Cardiac septum (tissue), 1 donor: ENCODE measurements around the gene AP3S2. TPM values are rescaled to one million over a fixed set of nuclear protein-coding genes. Genes with fewer than 3 reads are reported as not detected.
"Not testable (repeated sequence)": the region's sequence is repeated elsewhere in the genome, so short reads cannot be mapped to it uniquely, and the experiment has no call there.

Experiments used
- DNase-seq: peaks from one replicate; pipeline ENCODE4 v3.0.0-alpha.2; 2020; ENCODE audit warnings: low spot score
- intact Hi-C: fragments of 100-400 bp; cut with DNase I; formaldehyde crosslinking; loops from one replicate; pipeline ENCODE4 v1.14.0; 2022
- long read RNA-seq: library from polyadenylated mRNA; unstranded; transcript quantifications from one replicate; pipeline ENCODE4 v2.0.0, GENCODE V29; 2021
- total RNA-seq: library from RNA; stranded (reverse); fragmentation: NEBNext Ultra II Directional; extraction: Animal tissue kit (Norgen Biotek cat#: 25700); gene quantifications from one replicate; pipeline ENCODE4 v1.2.1, GENCODE V29; 2021
- donor health status: DM: no; HTN: no; CAD: no.

AP3S2 gene
- total RNA-seq = 33.6 TPM
- long read RNA-seq, full-length matches to known transcripts = 78 of 86 reads
- long read RNA-seq, partial matches to known transcripts = 1 of 86 reads
- long read RNA-seq, other reads (novel, unspliced or antisense) = 7 of 86 reads

DNA sequence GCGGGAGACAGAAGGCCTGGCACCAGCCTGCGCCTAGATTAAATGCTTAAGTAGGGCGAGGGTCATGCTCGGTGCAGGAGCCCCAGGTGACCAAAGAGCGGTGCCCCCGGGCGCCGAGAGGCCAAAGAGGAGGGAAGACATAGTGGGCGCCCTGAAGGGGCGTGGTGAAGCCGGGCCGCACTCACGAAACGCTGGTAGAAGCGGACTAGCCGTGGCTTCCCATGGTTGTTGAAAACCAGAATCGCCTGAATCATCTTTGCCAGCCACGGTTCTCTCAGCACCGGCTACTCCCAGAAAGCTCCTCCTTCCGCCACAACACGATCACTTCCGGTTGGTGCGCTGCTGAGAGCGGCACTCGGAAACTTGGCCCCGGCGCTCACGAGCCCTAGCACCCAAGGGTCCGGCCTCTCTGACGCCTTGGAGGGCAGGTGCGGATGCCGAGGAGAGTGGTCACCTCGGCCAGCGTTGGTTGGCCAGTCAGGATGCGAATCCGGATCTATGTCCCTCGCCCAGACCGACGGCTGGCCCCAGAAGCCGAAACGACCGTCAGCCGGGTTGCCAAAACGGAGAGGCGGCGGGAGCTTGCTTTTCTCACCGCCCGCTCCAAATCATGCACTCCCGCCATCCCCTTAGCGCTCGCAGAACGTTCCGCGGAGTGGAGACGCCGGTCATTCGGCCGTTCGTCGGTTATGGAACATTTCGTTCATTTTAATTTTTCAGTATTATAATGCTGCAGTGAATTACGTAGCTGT lies at the start of gene AP3S2:
TSS of gene AP3S2 (minus strand) at position 299 of the 752 bp plus-strand sequence. CDS start at position 254, 45 bp downstream.
- intact Hi-C loops = loop anchor here (10.0 kb wide), 1 partner anchor 331 kb away; no protein-coding TSS in a partner anchor
- DNase-seq = peak; percentile 95

DNA sequence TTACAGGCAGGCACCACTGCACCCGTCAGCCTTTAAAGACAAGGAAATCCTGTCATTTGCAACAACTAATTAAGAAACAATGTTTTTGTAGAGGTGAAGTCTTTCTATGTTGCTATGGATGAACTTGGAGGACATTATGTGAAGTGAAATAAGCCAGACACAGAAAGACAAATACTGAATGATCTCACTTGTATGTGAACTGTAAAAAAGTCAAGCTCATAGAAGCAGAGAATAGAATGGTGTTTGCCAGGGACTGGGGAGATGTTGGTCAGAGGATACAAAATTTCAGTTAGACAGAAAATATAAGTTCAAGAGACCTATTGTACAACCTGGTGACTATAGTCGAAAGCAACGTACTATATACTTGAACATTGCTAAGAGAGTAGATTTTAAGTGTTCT lies 46.1 kb upstream of the AP3S2 start:
- DNase-seq = no peak
- intact Hi-C loops = no loop called here

DNA sequence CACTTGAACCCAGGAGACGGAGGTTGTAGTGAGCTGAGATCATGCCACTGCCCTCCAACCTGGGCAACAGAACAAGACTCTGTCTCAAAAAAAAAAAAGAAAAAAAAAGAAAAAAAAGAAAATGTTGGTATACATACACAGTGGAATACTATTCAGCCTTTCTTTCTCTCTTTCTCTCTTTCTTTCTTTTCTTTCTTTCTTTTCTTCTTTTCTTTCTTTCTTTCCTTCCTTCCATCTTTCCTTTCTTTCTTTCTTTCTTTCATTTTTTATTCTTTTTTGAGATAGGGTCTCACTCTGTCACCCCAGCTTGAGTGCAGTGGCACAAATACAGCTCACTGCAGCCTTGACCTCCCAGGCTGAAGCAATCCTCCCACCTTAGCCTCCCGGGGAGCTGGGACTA lies 45.6 kb upstream of the AP3S2 start:
- intact Hi-C loops, DNase-seq: not testable (repeated sequence)

DNA sequence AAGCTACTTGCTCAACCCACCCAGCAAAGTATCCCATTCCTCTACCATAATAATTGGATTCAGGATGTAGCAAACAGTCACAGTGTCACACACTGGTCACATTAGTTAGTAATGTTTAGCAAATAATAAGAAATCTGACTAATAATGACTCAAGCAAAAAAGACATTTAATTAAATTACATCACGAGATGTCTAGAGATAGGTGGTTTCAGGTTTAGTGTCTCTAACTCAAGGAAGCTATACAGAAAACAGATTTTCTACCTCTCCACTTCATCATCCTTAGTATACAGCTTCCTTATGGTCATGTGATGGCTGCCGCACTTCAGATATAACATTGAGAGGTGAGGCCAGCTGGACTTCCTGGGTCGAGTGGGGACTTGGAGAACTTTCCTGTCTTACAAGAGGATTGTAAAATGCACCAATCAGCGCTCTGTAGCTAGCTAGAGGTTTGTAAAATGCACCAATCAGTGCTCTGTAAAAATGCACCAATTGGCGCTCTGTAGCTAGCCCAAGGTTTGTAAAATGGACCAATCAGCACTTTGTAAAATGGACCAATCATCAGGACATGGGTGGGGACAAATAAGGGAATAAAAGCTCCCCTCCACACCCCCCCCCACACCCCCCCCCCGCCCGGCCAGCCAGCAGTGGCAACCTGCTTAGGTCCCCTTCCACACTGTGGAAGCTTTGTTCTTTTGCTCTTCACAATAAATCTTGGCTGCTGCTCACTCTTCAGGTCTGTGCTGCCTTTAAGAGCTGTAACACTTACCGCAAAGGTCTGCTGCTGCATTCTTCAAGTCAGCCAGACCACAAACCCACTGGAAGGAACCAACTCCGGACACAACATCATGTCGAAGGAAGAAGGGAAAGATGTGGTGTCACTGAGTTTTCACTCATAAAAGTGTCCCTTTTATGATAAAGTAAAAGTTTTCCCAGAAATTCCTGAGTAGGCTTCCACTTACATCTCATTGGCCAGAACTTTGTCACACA lies 43.9 kb upstream of the AP3S2 start:
- intact Hi-C loops = no loop called here
- no peak for DNase-seq

DNA sequence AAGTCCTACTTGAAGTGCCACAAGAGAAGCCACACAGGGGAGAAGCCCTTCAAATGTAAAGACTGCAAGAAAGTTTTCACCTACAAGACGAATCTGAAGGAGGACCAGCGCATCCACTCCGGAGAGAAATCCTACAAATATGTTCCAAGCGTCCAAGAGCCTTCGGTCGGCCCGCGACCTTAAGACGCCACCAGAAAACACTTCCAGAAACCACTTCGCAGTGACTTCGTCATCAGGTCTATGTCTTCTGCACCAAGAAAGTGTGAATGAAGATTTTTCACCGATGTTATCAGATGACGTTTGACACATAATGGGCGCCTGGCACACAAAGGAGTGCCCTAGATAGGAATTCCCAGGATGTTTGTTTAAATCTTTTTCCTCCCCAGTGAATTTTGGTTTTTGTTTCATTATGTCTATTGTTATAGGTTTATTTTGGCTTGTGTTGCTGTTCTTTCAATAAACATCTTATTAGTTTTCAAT lies 43.0 kb upstream of the AP3S2 start:
- DNase-seq = no peak
- intact Hi-C loops = no loop called here

DNA sequence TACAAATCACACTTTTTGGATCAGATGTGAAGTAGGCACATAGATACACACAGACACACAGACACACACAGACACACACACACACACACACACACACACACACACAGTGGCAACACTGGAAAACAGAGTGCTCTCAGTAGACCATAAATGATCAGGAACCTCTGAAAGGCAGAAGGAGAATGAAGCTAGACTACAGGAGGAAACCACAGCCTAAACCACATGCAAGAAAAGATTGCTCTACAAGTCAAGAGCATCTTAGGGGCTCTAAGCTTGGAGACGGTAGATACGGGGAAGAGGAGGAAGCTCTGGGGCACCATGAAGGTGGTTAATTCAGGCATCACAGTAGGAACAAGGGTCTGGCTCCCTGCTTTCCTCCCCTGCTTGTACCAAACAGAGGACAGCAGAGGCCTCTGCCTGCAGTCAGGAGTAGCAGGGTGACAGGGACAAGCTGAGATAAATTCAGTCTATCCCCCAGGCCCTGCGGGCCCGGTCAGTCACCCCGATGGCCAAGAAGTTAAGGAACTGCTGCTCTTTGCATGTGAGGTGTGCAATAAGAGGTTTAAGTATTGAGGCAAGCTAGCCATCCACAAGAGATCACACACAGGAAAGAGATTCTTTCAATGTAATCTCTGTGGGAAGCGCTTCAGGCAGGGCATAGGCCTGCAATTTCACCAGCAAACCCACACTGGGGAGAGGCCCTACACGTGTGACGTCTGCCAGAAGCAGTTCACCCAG lies 42.4 kb upstream of the AP3S2 start:
- intact Hi-C loops = no loop called here
- DNase-seq = no peak

DNA sequence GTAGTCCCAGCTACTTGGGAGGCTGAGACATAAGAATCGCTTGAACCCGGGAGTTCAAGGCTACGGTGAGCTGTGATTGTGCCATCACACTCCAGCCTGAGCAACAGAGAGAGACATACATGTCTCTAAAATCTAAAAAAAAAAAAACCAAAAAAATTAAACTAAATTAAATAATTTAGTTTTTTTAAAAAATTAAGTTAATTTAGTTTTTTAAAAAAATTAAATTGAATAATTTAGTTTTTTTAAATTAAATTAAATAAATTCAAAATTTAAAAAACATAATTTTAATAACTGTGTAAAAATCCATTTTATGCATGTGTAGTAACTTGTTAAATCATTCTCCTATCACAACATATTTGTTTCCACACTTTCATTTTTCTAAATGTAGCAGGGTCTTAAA lies 39.1 kb upstream of the AP3S2 start:
- intact Hi-C loops = no loop called here
- DNase-seq = no peak

DNA sequence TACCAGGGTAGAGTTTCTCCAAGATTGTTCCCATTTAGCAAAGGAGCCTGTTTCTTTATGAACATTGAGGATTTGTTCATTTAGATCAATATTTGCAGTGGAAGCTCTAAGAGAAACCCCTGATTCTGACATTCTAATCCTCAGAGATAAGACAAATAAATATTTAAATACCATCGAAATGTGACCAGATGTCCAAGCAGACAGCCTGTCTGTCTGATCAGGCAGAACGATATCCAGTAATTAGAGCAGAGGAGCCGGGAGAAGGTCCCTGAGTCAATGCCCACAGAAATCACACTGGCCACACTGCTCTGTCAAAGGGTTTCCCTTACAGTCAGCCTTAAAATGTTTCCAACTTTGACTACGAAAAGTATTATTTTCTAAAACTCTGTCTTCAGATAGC lies 34.6 kb upstream of the AP3S2 start:
- DNase-seq = no peak

DNA sequence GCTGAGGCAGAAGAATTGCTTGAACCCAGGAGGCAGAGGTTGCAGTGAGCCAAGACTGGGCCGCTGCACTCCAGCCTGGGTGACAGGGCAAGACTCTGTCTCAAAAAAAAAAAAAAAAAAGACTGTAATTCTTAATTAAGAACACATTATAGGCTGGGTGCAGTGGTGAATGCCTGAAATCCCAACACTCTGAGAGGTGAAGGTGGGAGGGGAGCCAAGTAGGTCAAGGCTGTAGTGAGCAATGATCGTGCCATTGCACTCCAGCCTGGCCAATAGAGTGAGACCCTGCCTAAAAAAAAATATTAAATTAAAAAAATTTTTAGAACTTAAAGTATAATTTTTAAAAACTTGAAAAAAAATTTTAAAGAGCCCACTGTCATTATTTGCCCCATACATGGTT lies 32.4 kb upstream of the AP3S2 start:
- intact Hi-C loops = no loop called here
- no peak for DNase-seq

More for the DNA sequence above, 34.6 kb upstream of the AP3S2 start:
- intact Hi-C loops = no loop called here

DNA sequence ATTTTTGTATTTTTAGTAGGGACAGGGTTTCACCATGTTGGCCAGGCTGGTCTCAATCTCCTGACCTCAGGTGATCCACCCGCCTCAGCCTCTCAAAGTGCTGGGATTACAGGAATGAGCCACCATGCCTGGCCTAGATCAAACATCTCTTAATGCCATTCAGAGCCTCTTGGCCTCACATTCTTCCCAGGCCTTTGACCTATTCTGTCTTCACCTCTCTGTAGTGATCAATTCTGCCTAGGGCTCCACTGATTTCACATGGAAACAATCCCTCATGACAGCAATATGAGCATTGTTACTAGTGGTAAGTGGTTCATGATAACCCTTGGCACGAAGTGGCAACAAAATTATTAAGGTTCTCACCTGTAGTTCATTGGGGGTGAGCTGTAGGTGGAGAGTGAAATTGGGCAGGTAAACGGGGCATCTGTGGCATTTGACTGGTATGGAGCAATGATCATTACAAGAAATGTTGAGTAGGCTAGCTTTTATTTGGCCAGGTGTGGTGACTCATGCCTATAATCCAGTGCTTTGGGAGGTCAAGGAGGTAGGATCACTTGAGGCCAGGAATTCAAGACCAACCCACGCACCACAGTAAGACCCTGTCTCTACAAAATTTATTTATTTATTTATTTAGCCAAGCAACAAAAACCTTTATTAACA lies 23.8 kb upstream of the AP3S2 start:
- no peak for DNase-seq
- intact Hi-C loops = no loop called here

DNA sequence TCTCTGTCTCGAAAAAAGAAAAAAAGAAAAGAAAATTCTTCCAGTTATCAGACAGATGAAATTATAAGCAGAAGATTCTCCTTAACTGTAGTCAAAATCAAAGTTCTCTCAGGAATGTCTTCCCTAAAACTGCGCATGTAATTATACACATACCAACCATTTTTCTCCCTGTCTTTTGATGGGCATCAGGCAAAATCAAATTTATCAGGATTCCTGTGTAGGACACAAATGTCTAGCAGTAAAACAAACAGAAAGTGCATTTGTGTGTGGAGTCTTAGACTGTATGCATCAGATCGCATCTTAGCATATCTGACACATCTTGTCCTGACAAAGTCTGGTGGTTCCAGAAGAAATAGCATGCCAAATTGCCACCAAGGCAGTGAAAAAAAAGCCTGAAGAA lies 22.9 kb upstream of the AP3S2 start:
- intact Hi-C loops = no loop called here
- DNase-seq = no peak

DNA sequence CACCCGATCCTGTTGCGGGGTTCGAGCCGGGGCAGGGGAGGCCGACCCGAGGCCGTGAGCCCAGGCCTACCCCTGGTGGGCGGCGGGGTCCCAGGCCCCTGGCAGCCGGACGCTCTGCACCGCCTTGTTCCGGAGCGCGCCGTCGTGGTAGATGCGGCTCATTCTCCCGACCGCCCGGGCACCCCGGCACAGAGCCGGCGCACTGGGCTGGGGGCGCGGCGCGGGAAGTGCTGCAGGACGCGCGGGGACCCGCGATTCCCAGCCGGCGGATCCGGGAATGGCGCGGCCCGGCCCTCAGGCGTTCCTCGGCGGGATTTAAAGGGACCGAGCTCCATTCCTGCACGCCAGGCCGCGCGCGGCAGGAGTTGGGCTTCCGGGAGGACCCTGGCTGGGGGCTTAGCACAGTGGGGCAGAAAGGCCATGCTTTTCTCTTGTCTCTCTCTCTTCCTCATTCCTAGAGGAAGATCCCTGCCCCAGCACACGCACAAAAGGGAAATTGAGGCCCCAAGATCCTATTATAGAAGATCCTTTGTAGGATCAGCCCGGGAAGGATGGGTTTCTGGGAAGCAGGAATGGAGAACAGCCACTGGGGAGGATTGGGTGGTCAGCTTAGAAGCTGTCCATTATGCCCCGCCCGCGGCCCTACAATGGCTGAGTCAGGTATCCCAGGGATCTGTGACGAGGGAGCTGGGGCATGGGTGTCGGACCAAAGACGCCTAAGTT lies 19.0 kb upstream of the AP3S2 start, which contains the start of gene ARPIN:
TSS of gene ARPIN (minus strand) at position 279 of the 723 bp plus-strand sequence. CDS start at position 162, 117 bp downstream.
- DNase-seq = no peak
- intact Hi-C loops = loop anchor here (5.0 kb wide), 1 partner anchor 159 kb away; no protein-coding TSS in a partner anchor

DNA sequence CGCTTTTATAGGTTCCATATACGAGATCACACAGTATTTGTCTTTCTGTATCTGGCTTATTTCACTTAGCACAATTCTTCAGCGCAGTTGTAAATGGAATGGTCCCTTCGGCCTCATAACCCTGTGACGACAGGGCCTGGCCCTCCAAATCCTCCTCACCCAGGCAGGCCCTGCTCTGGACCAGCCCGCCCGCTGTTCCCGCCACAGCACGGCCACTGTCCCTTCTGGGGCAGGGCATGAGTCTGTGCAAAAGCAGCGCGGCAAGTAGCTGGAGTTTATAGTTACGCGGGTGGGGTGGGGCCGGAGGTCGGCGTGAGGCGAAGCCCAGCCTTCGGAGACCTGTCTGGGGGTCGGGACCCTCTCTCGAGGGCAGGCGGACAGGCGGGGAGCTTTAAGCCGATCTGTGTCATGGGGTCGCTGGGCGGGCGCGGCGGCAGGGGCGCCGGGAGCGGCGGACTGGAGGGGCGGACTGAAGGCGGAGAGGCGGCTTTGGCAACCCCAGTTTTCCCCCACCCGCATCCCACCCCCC lies 18.4 kb upstream of the AP3S2 start:
- DNase-seq = no peak
- intact Hi-C loops = loop anchor here (5.0 kb wide), 1 partner anchor 160 kb away; no protein-coding TSS in a partner anchor

DNA sequence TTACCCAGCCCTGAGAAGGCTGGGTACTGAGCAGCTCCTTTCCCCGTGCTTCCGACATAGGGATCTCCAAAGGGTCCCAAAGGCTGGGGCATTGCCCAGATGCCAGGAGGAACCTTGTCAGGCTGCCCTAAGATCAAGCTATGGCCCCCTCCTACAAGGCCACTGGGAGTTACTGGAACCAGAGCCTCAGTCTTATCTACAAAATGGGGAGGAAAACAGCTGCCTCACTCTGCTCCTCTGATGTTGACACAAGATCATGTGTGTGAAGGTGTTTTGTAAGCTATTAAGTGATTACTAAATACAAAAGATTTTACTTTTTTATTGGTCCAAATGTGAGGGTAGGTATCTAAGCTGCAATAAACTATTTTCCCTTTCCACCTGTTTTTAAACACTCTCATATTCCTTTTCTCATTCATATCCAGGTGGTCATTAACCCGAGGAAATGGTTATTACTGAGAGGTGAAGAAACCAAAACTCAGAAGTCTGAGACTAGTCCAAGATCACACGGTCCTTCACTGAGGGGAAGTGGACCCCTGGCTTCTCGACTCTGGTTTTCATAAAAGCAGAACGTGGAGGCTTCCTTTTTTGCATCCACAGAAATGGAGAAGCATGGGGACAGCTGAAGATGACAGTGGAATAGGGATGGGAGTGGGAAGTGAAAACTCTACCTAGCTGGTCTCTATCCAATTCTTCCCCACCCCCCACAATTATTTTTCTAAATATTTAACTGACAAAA lies 17.3 kb upstream of the AP3S2 start:
- intact Hi-C loops = loop anchor here (5.0 kb wide), 1 partner anchor 161 kb away; no protein-coding TSS in a partner anchor
- no peak for DNase-seq

DNA sequence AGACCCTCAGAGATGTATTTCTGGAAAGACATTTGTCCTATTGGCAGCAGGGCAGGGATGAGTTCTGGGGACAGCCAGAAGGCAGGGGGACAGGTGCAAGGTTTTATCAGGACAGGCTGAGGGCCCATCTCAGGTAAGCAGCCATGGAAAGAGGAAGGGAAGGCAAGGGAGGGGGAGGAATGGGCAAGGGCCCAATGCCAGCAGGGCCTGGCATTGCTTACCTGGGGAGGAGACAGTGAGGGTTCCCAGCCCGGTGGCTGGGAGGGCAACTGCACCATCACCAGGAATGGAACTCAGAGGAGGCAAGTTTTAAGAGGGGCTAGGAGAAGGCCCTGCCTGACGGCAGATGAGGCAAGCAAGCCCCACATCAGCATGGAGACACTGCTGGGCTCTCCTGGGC lies 15.8 kb upstream of the AP3S2 start:
- no peak for DNase-seq
- intact Hi-C loops = loop anchor here (5.0 kb wide), 1 partner anchor 163 kb away; no protein-coding TSS in a partner anchor

DNA sequence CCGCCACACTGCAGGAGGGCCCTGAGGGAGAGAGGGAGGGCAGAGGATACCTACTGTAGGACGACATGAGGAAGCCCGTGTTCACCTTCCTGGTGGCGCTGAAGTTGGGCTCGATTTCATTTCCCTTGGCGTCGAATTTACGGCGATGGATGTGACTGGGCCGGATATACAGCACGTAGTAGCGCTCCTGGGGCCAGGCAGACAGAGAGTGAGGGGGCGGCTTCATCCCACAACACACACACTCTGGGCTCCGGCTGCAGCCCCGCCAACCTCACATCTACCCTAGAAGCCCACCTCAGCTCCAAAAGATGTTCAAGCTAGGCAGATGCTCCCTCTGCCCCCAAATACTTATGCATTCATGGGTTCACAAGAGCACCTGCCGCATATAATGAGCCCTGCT lies 14.4 kb upstream of the AP3S2 start:
- no peak for DNase-seq
- intact Hi-C loops = no loop called here

DNA sequence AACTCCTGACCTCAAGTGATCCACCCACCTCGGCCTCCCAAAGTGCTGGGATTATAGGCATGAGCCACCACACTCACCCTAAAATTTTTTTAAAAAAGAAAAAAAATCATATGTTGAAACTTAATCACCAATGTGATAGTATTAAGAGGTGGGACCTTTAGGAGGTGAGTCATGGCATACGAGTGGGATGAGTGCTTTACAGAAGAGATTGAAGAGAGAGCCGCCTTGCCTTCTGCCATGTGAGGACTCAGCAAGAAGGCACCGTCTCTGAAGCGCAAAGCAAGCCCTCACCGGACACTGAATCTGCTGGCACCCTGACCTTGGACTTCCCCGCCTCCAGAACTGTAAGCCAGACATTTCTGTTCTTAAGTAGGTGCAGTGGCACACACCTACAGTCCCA lies 13.5 kb upstream of the AP3S2 start:
- no peak for DNase-seq
- intact Hi-C loops = no loop called here
